CD4-positive, alpha-beta T cell treated with Interleukin-6 for 4 hours (primary cell): ENCODE data around the gene NPAP1.
"Not testable (repeated sequence)": the region's sequence is repeated elsewhere in the genome, so short reads cannot be mapped to it uniquely, and the experiment has no call there.

Source experiments
- DNase-seq: peaks from one replicate; pipeline ENCODE4 v3.0.0-alpha.2; 2020; ENCODE audit warnings: mixed read lengths

NPAP1 gene

GRCh38 chr15:24675332-24676144 is at the start of gene NPAP1:
Gene NPAP1 (plus strand): TSS chr15:24675775. CDS start chr15:24675868, 93 bp downstream.
- DNase-seq: no peak

- no peak for DNase-seq
Measured at GRCh38 chr15:24627443-24627842, 48.1 kb upstream of the NPAP1 start.

GRCh38 chr15:24633082-24633481 is 42.5 kb upstream of the NPAP1 start:
- no peak for DNase-seq

GRCh38 chr15:24639412-24639811 is 36.2 kb upstream of the NPAP1 start:
- DNase-seq: not testable (repeated sequence)

GRCh38 chr15:24645627-24646026 is 29.9 kb upstream of the NPAP1 start:
- no peak for DNase-seq

GRCh38 chr15:24659622-24660021 is 16.0 kb upstream of the NPAP1 start:
- no peak for DNase-seq

- DNase-seq: no peak
Measured at GRCh38 chr15:24662991-24663390, 12.6 kb upstream of the NPAP1 start.

- DNase-seq: no peak
Measured at GRCh38 chr15:24676431-24676830, 856 bp downstream of the NPAP1 start.

GRCh38 chr15:24678485-24678884 is 2.9 kb downstream of the NPAP1 start:
- no peak for DNase-seq

GRCh38 chr15:24682002-24682401 is 6.4 kb downstream of the NPAP1 start:
- no peak for DNase-seq

GRCh38 chr15:24682905-24683304 is 7.3 kb downstream of the NPAP1 start:
- not testable (repeated sequence) for DNase-seq

GRCh38 chr15:24683736-24684135 is 8.2 kb downstream of the NPAP1 start:
- no peak for DNase-seq

GRCh38 chr15:24684313-24684712 is 8.7 kb downstream of the NPAP1 start:
- no peak for DNase-seq

GRCh38 chr15:24696201-24696600 is 20.6 kb downstream of the NPAP1 start:
- no peak for DNase-seq

GRCh38 chr15:24696842-24697241 is 21.3 kb downstream of the NPAP1 start:
- no peak for DNase-seq

- DNase-seq: no peak
Measured at GRCh38 chr15:24718289-24719082, 42.9 kb downstream of the NPAP1 start.

GRCh38 chr15:24729760-24730159 is 54.2 kb downstream of the NPAP1 start:
- DNase-seq: no peak
